Muscle of back (tissue), 11 donors: Measurements from ENCODE around the gene DIS3L2. TPM values are rescaled to one million over a fixed set of nuclear protein-coding genes. Genes with fewer than 3 reads are reported as not detected.

Experiments
- DNase-seq, 3 donors: peaks; one replicate each; pipeline versions ENCODE4 v3.0.0 to v3.0.0-alpha.2; 2013
- polyA plus RNA-seq, 10 donors: library from polyadenylated mRNA; unstranded; fragments of 120-200 nt; gene quantifications; one replicate each; pipeline ENCODE4 v1.2.1, GENCODE V29; 2013; ENCODE audit not compliant: insufficient read length in 10 of 10

The DIS3L2 gene
- polyA plus RNA-seq, 10 donors = 19.2 to 27.2 (median 23.7) TPM

DNA sequence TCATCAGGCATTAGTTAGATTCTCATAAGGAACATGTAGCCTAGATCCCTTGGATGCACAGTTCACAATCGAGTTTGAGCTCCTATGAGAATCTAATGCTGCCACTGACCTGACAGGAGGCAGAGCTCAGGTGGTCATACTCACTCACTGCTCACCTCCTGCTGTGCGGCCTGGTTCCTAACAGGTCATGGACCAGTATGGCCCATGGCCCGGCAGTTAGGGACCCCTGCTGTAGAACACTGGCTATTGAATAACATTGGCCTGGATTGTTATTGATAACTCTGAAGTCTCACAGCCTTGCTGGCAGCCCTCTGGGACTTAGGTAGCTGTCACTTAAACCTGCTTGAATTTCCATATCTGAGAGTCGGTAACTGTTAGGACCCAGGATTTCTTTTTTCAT is 302.6 kb downstream of the DIS3L2 start:
- no peak for DNase-seq

GRCh38 chr2:232265329-232265728 is 303.8 kb downstream of the DIS3L2 start:
- DNase-seq = no peak

DNA sequence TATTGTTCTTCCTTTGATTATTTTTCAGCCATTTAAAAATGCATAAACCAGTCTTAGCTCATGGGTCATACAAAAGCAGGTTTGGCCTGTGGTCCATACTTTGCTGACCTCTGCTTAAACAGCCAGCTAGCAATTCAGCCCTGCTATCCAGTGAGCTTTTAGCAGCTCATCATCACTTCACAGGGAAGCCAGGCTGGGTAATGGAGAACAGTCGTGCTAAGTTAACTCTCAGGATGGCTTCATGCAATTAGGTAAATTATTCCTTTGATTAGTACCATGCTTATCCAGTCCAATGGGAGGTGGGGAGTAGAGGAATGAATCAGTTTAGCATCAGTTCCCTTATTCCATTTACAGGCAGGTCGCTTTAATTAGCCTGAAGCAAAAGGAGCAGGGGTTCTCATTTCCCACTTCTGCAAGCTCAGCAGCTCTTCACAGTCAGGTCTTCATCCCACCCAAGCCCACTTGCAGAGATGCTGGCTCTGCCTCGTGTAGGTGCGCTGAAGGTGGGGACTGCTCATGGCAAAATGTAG is 307.2 kb downstream of the DIS3L2 start:
- no peak for DNase-seq

DNA sequence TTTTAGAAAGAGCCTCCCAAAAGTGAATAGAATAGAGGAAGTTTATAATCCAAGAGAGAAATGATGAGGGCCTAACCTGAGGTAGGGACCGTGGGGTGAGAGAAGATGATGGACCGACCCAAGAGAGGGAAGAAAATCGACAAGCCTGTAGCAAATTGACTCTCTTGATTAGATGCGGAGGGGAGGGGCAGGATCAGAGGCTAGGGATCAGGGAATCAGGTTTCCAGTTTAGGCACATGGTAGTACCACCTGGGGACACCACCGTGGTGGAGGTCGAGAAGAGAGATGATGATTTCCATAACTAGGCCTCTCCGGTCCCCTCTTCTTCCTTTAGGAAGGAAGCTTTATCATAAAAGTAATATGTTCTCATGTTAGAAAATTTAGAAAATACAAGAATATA is 308.4 kb downstream of the DIS3L2 start:
- DNase-seq = no peak

- peak; percentile 18 to 55 (median 39) for DNase-seq
These were observed 312.6 kb downstream of the DIS3L2 start for GRCh38 chr2:232273903-232274643.

DNA sequence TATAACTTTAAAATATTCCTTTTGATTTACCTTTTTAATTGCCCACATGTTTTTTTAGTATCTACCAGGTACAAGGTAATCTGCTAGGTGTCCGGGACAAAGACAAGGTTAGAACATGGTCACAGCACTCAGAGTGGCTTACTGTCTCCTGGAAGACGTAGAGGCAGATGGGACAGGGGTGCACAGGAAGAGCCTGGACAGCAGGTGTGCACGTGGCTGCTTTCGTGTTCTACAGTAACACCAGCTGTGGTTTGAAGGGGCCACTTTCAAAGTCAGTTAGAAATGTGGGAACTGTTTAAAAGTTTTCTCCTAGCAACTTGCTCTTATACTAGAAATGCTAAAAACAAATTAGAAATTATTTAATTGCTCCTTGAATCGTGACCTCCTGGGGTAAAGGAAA is 314.2 kb downstream of the DIS3L2 start:
- DNase-seq = no peak

- no peak for DNase-seq
These were observed 314.7 kb downstream of the DIS3L2 start for GRCh38 chr2:232276084-232276732.

DNA sequence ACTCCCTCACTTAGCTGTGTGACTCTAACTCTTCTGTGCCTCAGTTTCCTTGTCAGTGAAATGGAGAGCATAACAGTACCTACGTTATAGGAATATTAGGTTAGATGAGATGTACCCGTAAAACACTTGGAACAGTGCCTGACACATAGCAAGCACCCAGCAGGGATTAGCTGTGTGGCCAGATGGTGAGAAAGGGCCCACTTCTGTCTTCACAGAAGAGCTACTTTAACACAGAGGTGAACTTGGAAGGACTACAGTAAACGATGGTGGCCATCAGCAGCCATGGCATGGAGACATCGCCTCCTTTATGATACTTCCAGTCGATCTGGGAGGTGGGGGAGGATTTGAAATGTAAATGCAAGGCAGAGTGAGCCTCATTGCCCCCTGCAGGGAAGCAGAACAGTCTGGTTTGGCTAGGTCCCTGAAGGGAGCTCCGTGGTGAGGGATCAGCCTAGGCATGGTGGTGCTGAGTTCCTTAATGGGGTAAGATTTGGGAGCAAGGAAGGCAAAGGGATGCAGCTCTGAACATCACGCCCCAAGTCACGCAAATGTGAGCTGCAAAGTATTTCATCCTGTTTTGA is 315.3 kb downstream of the DIS3L2 start:
- DNase-seq = no peak

GRCh38 chr2:232278534-232278933 is 317.0 kb downstream of the DIS3L2 start:
- DNase-seq = no peak

DNA sequence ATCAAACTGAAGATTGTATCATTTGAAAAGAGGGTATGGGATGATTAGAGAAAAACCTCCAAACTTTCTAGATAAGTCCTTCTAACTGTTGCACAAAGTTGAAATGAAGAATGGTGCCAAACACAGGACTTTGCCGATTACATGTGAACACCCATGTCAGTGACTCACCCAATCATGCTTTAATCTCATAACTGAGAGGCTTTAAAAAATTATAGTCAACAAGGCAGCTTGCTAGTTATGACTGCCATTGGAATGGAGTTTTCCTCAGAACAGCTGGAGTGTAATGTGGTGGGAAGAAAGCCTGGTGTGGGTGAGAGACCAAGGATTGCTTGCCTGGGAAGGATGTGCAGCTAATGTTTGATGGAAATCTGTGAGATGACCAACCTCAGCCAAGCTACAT is 318.8 kb downstream of the DIS3L2 start:
- no peak for DNase-seq

GRCh38 chr2:232281858-232282507 is 320.5 kb downstream of the DIS3L2 start:
- no peak for DNase-seq

DNA sequence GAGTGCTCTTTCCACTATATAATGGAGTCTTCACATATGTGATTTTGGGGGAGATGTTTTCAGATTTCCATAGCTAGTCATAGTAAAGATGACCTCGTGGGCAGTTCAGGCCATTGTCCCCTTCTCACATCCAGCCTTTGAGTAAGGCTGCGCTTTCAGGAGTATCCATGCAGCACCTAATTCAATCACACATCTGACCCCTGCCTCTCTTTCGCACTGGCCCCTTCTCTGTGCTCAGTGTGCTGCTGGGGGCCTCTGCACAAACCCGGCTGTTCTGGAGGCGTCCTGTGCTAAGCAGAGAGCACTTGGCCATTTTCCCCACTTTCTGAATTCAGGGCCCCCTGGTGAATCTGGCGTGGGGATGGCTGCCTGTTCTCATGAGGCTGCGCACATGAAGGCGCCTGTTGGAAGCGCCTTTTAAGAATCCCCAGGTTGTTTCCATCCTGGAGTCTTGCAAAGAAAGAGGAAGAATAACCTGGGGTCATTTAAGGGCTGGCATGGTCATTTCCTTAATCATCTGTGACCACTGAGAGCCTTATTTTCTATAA is 321.1 kb downstream of the DIS3L2 start:
- no peak for DNase-seq

- no peak for DNase-seq
These were observed 324.7 kb downstream of the DIS3L2 start for GRCh38 chr2:232286001-232286868.

DNA sequence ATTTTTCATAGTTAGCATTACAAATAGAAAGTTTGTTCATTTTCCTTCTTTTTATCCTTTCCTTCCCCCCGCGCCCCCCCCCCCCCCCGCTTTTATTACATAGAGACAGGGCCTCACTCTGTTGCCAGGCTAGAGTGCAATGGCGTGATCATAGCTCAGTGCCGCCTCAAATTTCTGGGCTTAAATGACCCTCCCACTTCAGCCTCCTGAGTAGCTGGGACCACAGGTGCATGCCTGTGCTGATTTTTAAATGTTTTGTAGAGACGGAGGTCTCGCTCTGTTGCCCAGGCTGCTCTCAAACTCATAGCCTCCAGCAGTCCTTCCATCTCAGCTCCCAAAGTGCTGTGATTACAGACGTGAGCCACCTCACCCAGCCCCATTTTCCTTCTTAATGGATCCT is 325.8 kb downstream of the DIS3L2 start:
- DNase-seq = no peak

GRCh38 chr2:232288489-232289030 is 327.0 kb downstream of the DIS3L2 start:
- no peak for DNase-seq

GRCh38 chr2:232290668-232291067 is 329.2 kb downstream of the DIS3L2 start:
- DNase-seq = peak in 1 of 3 donors; percentile 51

- DNase-seq = no peak
These were observed 329.8 kb downstream of the DIS3L2 start for GRCh38 chr2:232291343-232291742.

GRCh38 chr2:232292395-232293154 is 331.1 kb downstream of the DIS3L2 start:
- no peak for DNase-seq

GRCh38 chr2:232293191-232293590 is 331.7 kb downstream of the DIS3L2 start:
- no peak for DNase-seq

DNA sequence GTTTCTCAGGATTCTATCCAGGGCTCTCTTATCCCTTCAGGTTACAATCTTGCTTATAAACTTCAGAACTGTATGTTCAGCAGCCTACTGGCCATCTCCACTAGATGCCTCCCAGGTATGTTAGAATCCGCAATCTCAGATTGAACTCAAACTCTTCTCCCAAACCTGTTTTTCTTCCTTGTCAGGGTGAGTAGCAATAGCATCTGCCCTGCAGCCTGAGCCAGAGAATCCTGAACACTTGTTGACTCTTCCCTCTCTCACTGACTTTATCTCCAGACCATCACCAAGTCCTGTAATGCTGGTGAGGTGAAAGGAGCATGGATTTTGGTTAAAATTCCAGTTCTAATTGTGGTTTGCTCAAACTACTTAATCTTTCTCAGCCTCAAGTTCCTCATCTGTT is 334.5 kb downstream of the DIS3L2 start:
- DNase-seq = no peak
